CD4-positive, CD25-positive, alpha-beta regulatory T cell (primary cell): ENCODE measurements around the gene FKRP. TPM values are rescaled to one million over a fixed set of nuclear protein-coding genes. Genes with fewer than 3 reads are reported as not detected.
A peak's percentile ranks its signal among the peaks of the same experiment; 100 is the strongest.

ENCODE experiments used
- ATAC-seq, 2 donors: fragments of 150-1000 bp; cut with Tn5 transposase; one replicate each; pipeline ENCODE4 v1.10.0; 2021; ENCODE audit warnings: low read depth in 2 of 2, moderate number of reproducible peaks in 2 of 2, moderate library complexity in 1 of 2
- DNase-seq, 3 donors: peaks; one replicate each; pipeline versions ENCODE4 v3.0.0 to v3.0.0-alpha.2; 2012 to 2022; ENCODE audit warnings: mixed read lengths in 1 of 3
- H3K27ac ChIP-seq: one replicate; pipeline ENCODE4 v1.7.0; 2013; ENCODE audit warnings: mild to moderate bottlenecking, low read length; ENCODE audit not compliant: insufficient read depth, poor library complexity, severe bottlenecking
- H3K27me3 ChIP-seq: one replicate; pipeline ENCODE4 v1.7.0; 2013; ENCODE audit warnings: low read length; ENCODE audit not compliant: control insufficient read depth, insufficient read depth
- H3K36me3 ChIP-seq: one replicate; pipeline ENCODE4 v1.7.0; 2013; ENCODE audit warnings: mild to moderate bottlenecking, low read length, moderate library complexity; ENCODE audit not compliant: control insufficient read depth, insufficient read depth
- H3K4me1 ChIP-seq: 2 replicates; pipeline ENCODE4 v1.7.0; 2013; ENCODE audit warnings: mild to moderate bottlenecking, low read length; ENCODE audit not compliant: insufficient read depth, control insufficient read depth, poor library complexity, severe bottlenecking
- H3K4me3 ChIP-seq: one replicate; pipeline ENCODE4 v1.7.0; 2013; ENCODE audit warnings: low read depth, mild to moderate bottlenecking, low read length, moderate library complexity
- H3K9me3 ChIP-seq, 2 experiments: 1 replicate in 1 of 2; 2 replicates in 1 of 2; pipeline ENCODE4 v1.7.0; 2013; ENCODE audit warnings: low read length in 2 of 2, mild to moderate bottlenecking in 1 of 2, moderate library complexity in 1 of 2; ENCODE audit not compliant: control insufficient read depth in 2 of 2
- H3K27ac Mint-ChIP-seq, 3 donors: one replicate each; pipeline ENCODE4 v1.8.0; 2020 to 2022; ENCODE audit warnings: mild to moderate bottlenecking in 3 of 3, mixed read lengths in 3 of 3, moderate library complexity in 2 of 3
- H3K27me3 Mint-ChIP-seq: one replicate; pipeline ENCODE4 v1.8.0; 2022; ENCODE audit warnings: mild to moderate bottlenecking, mixed read lengths
- H3K36me3 Mint-ChIP-seq: one replicate; pipeline ENCODE4 v1.8.0; 2020; ENCODE audit warnings: mixed read lengths
- H3K4me1 Mint-ChIP-seq, 4 donors: one replicate each; pipeline ENCODE4 v1.8.0; 2020 to 2022; ENCODE audit warnings: mixed read lengths in 4 of 4, mild to moderate bottlenecking in 1 of 4
- H3K4me3 Mint-ChIP-seq, 4 donors: one replicate each; pipeline ENCODE4 v1.8.0; 2020 to 2022; ENCODE audit warnings: mild to moderate bottlenecking in 4 of 4, mixed read lengths in 4 of 4, moderate library complexity in 3 of 4
- H3K9me3 Mint-ChIP-seq, 7 donors: one replicate each; pipeline ENCODE4 v1.8.0; 2020 to 2022; ENCODE audit warnings: mixed read lengths in 7 of 7, mild to moderate bottlenecking in 3 of 7, moderate library complexity in 2 of 7
- polyA plus RNA-seq, 4 donors: library from polyadenylated mRNA; unstranded; fragments of 300-500 nt; fragmentation: Illumina TruSeq; gene quantifications; one replicate each; pipeline ENCODE4 v1.2.3, GENCODE V29; 2021
- total RNA-seq: library from RNA; stranded (reverse); gene quantifications from one replicate; pipeline ENCODE4 v1.2.3, GENCODE V29; 2022

FKRP gene
- total and polyA plus RNA-seq, 5 donors from 2014 or later: 2.7 to 18.7 (median 4.0) TPM

GRCh38 chr19:46787331-46788261 is 41.7 kb downstream of the FKRP start:
- peak; percentile 30 to 56 (median 35) for DNase-seq
- Histone ChIP-seq H3K9me3 (no peaks in the 10 kb centered on the region), H3K36me3 (peaks cover 2% of the 10 kb centered on the region), H3K27ac (peak overlapping the region; percentile 86), H3K27me3 (no peaks in the 10 kb centered on the region), H3K4me1 (peaks cover 65% of the 10 kb centered on the region), H3K4me3 (peak overlapping the region; percentile 85)
- peak overlapping the region; percentile 84 to 92 (median 91) for H3K27ac Mint-ChIP-seq
- peaks cover 21 to 82% (median 50%) of the 10 kb centered on the region in 4 donors for H3K4me1 Mint-ChIP-seq
- ATAC-seq: no peak
- peaks cover 5% of the 10 kb centered on the region for H3K36me3 Mint-ChIP-seq
- H3K27me3 Mint-ChIP-seq: no peaks in the 10 kb centered on the region
- H3K4me3 Mint-ChIP-seq: peak overlapping the region; percentile 93 to 100 (median 96)
- H3K9me3 Mint-ChIP-seq: no peaks in the 10 kb centered on the region

DNA sequence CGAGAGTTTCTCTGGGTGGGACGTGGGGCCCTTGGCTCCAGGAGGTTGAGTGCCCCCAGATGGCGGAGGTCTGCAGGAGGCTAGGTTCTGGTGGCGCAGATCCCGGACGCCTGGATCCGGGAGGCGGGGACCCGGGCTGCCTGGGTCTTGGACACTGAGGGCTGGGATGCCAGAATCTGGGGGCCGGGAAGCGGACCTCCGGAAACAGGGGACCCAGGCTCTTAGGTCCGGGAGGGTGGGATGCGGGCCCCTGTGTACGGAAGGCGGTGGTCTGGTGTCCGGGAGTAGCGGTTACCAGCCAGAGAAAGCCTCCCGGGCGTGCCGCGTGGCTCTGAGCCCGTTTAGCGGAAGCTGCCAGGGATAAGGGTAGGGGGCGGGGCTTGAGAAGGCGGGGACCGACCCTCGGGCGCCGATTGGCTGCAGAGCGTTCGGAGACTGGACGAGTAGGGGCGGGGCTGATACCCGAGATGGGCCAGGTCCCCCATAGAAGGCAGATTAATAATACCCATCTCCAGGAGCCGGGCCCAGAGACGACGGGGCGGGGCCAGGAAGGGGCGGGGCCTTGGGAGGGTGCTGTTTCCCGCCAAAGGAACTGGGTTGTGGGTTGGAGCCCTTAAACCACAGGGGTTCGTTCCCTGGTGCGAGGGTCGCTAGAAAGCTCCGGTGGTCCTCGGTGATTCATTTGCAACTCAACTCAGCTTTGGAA is 42.6 kb downstream of the FKRP start, which contains the start of gene SLC1A5:
Gene SLC1A5 (minus strand): TSS at position 333 of the 706 bp plus-strand sequence. CDS start 629 bp downstream, outside the sequence.
- peaks cover 63% of the 10 kb centered on the region for H3K4me1 ChIP-seq
- H3K4me1 Mint-ChIP-seq: peaks cover 21 to 74% (median 44%) of the 10 kb centered on the region in 4 donors
- H3K27me3 Mint-ChIP-seq: peaks cover 2% of the 10 kb centered on the region
- H3K27ac Mint-ChIP-seq: peak within 1 kb of the TSS; percentile 91 to 92 (median 92)
- no peaks in the 10 kb centered on the region for H3K9me3 Mint-ChIP-seq
- peak within 1 kb of the TSS; percentile 82 for H3K4me3 ChIP-seq
- H3K36me3 ChIP-seq: no peaks in the 10 kb centered on the region
- H3K27me3 ChIP-seq: no peaks in the 10 kb centered on the region
- peak within 1 kb of the TSS; percentile 86 for H3K27ac ChIP-seq
- no peaks in the 10 kb centered on the region for H3K36me3 Mint-ChIP-seq
- peak; percentile 96 to 97 (median 97) for DNase-seq
- peak; percentile 89 to 90 for ATAC-seq
- H3K4me3 Mint-ChIP-seq: peak within 1 kb of the TSS; percentile 93 to 100 (median 96)
- H3K9me3 ChIP-seq: no peaks in the 10 kb centered on the region

GRCh38 chr19:46788968-46789338 is 43.1 kb downstream of the FKRP start:
- DNase-seq (no peak), ATAC-seq (no peak)
- H3K9me3 Mint-ChIP-seq: no peaks in the 10 kb centered on the region
- H3K36me3 ChIP-seq: no peaks in the 10 kb centered on the region
- H3K27me3 ChIP-seq: no peaks in the 10 kb centered on the region
- peaks cover 21 to 71% (median 38%) of the 10 kb centered on the region in 4 donors for H3K4me1 Mint-ChIP-seq
- H3K4me3 Mint-ChIP-seq: peak overlapping the region; percentile 93 to 100 (median 96)
- H3K36me3 Mint-ChIP-seq: no peaks in the 10 kb centered on the region
- peaks cover 58% of the 10 kb centered on the region for H3K4me1 ChIP-seq
- peak overlapping the region; percentile 44 for H3K4me3 ChIP-seq
- H3K27me3 Mint-ChIP-seq: peaks cover 8% of the 10 kb centered on the region
- H3K27ac Mint-ChIP-seq: peak overlapping the region; percentile 73 to 92 (median 81)
- H3K27ac ChIP-seq: peak overlapping the region; percentile 59
- no peaks in the 10 kb centered on the region for H3K9me3 ChIP-seq

GRCh38 chr19:46789371-46789770 is 43.5 kb downstream of the FKRP start:
- peaks cover 18 to 67% (median 37%) of the 10 kb centered on the region in 4 donors for H3K4me1 Mint-ChIP-seq
- no peak overlapping the region for H3K4me3 ChIP-seq
- H3K9me3 ChIP-seq: no peaks in the 10 kb centered on the region
- no peak for ATAC-seq
- no peaks in the 10 kb centered on the region for H3K27me3 ChIP-seq
- no peaks in the 10 kb centered on the region for H3K36me3 ChIP-seq
- H3K27me3 Mint-ChIP-seq: peaks cover 8% of the 10 kb centered on the region
- no peaks in the 10 kb centered on the region for H3K9me3 Mint-ChIP-seq
- H3K27ac ChIP-seq: no peak overlapping the region
- H3K27ac Mint-ChIP-seq: peak overlapping the region in 2 of 3 donors; percentile 8 to 73
- no peaks in the 10 kb centered on the region for H3K36me3 Mint-ChIP-seq
- peak overlapping the region in 2 of 4 donors; percentile 44 to 100 for H3K4me3 Mint-ChIP-seq
- H3K4me1 ChIP-seq: peaks cover 54% of the 10 kb centered on the region
- no peak for DNase-seq

GRCh38 chr19:46791944-46792343 is 46.1 kb downstream of the FKRP start:
- peaks cover 10 to 41% (median 25%) of the 10 kb centered on the region in 4 donors for H3K4me1 Mint-ChIP-seq
- peak overlapping the region; percentile 1 to 50 (median 19) for H3K4me3 Mint-ChIP-seq
- H3K27ac ChIP-seq: no peak overlapping the region
- H3K36me3 ChIP-seq: no peaks in the 10 kb centered on the region
- no peak for ATAC-seq
- no peaks in the 10 kb centered on the region for H3K9me3 ChIP-seq
- peak; percentile 6 to 79 (median 66) for DNase-seq
- H3K9me3 Mint-ChIP-seq: no peaks in the 10 kb centered on the region
- no peaks in the 10 kb centered on the region for H3K27me3 ChIP-seq
- peak overlapping the region in 2 of 3 donors; percentile 13 to 52 for H3K27ac Mint-ChIP-seq
- no peaks in the 10 kb centered on the region for H3K36me3 Mint-ChIP-seq
- peak overlapping the region; percentile 37 for H3K4me3 ChIP-seq
- peaks cover 29% of the 10 kb centered on the region for H3K4me1 ChIP-seq
- H3K27me3 Mint-ChIP-seq: peaks cover 8% of the 10 kb centered on the region

- Histone ChIP-seq H3K27me3 (no peaks in the 10 kb centered on the region), H3K36me3 (no peaks in the 10 kb centered on the region), H3K27ac (no peak overlapping the region), H3K9me3 (no peaks in the 10 kb centered on the region), H3K4me3 (no peak overlapping the region), H3K4me1 (no peaks in the 10 kb centered on the region)
- peaks cover 0 to 3% (median 0%) of the 10 kb centered on the region in 4 donors for H3K4me1 Mint-ChIP-seq
- H3K27me3 Mint-ChIP-seq: peaks cover 8% of the 10 kb centered on the region
- no peak for ATAC-seq
- no peaks in the 10 kb centered on the region for H3K36me3 Mint-ChIP-seq
- H3K27ac Mint-ChIP-seq: no peak overlapping the region
- no peak overlapping the region for H3K4me3 Mint-ChIP-seq
- DNase-seq: no peak
- H3K9me3 Mint-ChIP-seq: no peaks in the 10 kb centered on the region
Measured at GRCh38 chr19:46797881-46798280, 52.0 kb downstream of the FKRP start.

DNA sequence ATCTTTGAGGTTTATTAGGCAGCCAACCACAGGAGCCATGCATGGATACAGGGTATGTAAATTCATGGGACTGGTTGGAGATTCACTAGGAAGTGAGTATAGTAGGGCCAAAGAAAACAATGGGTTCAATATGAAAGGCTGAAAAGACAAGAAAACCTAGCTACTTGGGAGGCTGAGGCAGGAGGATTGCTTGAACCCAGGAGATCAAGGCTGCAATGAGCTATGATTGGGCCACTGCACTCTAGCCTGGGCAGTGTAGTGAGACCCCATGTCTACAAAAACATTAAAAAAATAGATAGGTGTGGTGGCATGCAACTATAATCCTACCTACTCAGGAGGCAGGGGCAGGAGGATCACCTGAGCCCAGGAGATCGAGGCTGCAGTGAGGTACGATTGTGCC is 52.9 kb downstream of the FKRP start:
- H3K27ac Mint-ChIP-seq: peak overlapping the region in 1 of 3 donors; percentile 24
- ATAC-seq: no peak
- H3K4me1 Mint-ChIP-seq: peaks cover 0 to 2% (median 0%) of the 10 kb centered on the region in 4 donors
- Histone ChIP-seq H3K27me3 (no peaks in the 10 kb centered on the region), H3K27ac (no peak overlapping the region), H3K9me3 (no peaks in the 10 kb centered on the region), H3K4me1 (no peaks in the 10 kb centered on the region), H3K4me3 (no peak overlapping the region), H3K36me3 (no peaks in the 10 kb centered on the region)
- H3K27me3 Mint-ChIP-seq: peaks cover 3% of the 10 kb centered on the region
- no peak for DNase-seq
- no peak overlapping the region for H3K4me3 Mint-ChIP-seq
- H3K36me3 Mint-ChIP-seq: no peaks in the 10 kb centered on the region
- no peaks in the 10 kb centered on the region for H3K9me3 Mint-ChIP-seq
